Upper lobe of right lung (tissue), 1 donor: Measurements from ENCODE around the gene RFX7. TPM values are rescaled to one million over a fixed set of nuclear protein-coding genes. Genes with fewer than 3 reads are reported as not detected.
A peak's percentile ranks its signal among the peaks of the same experiment; 100 is the strongest.

Experiments
- ATAC-seq: fragments of 200-7000 bp; cut with Tn5 transposase; one replicate; pipeline ENCODE4 v1.9.1; 2020; ENCODE audit warnings: mild to moderate bottlenecking, moderate library complexity
- DNase-seq: peaks from one replicate; pipeline ENCODE4 v3.0.0-alpha.2; 2020
- H3K27ac ChIP-seq: fragments of 200-600 bp; one replicate; pipeline ENCODE4 v1.8.0; 2022
- H3K27me3 ChIP-seq: fragments of 200-600 bp; one replicate; pipeline ENCODE4 v1.8.0; 2022; ENCODE audit warnings: mild to moderate bottlenecking
- H3K36me3 ChIP-seq: fragments of 200-600 bp; one replicate; pipeline ENCODE4 v1.8.0; 2022
- H3K4me1 ChIP-seq: fragments of 200-600 bp; one replicate; pipeline ENCODE4 v1.8.0; 2022
- H3K4me3 ChIP-seq: fragments of 200-600 bp; one replicate; pipeline ENCODE4 v1.8.0; 2022; ENCODE audit warnings: mild to moderate bottlenecking
- H3K9me3 ChIP-seq: fragments of 200-600 bp; one replicate; pipeline ENCODE4 v1.8.0; 2022
- CTCF ChIP-seq: fragments of 200-600 bp; IDR thresholded peaks from one replicate; pipeline ENCODE4 v1.8.0; 2022; ENCODE audit warnings: antibody characterized with exemption
- intact Hi-C: fragments of 100-400 bp; cut with DNase I; formaldehyde crosslinking; loops from one replicate; pipeline ENCODE4 v1.11.0; 2022
- total RNA-seq: library from RNA; stranded (reverse); fragmentation: NEBNext Ultra II Directional; extraction: Animal tissue kit (Norgen Biotek cat#: 25700); gene quantifications from one replicate; pipeline ENCODE4 v1.2.1, GENCODE V29; 2021
- donor health status: DM: no; HTN: yes; CAD: no; lungs with severe emphysema.

Gene RFX7
- total RNA-seq, 1 donor from 2014 or later: 15.7 TPM

GRCh38 chr15:56245871-56246814 is 2.5 kb upstream of the RFX7 start:
- TF ChIP-seq CTCF: peak; percentile 100
- H3K27me3 ChIP-seq: no peaks in the 10 kb centered on the region
- ATAC-seq (peak; percentile 92), DNase-seq (peak; percentile 94)
- H3K27ac ChIP-seq: peak overlapping the region; percentile 51
- H3K36me3 ChIP-seq: no peaks in the 10 kb centered on the region
- intact Hi-C loops: no loop called here
- peak overlapping the region; percentile 32 for H3K4me3 ChIP-seq
- H3K9me3 ChIP-seq: no peaks in the 10 kb centered on the region
- H3K4me1 ChIP-seq: peaks cover 14% of the 10 kb centered on the region

- no peak for TF ChIP-seq CTCF
- Histone ChIP-seq H3K9me3 (no peaks in the 10 kb centered on the region), H3K36me3 (no peaks in the 10 kb centered on the region), H3K27me3 (no peaks in the 10 kb centered on the region), H3K4me3 (peak overlapping the region; percentile 58), H3K4me1 (peaks cover 24% of the 10 kb centered on the region), H3K27ac (peak overlapping the region; percentile 72)
- intact Hi-C loops: no loop called here
- ATAC-seq: no peak
- peak; percentile 66 for DNase-seq
These were observed 1.3 kb upstream of the RFX7 start for GRCh38 chr15:56244811-56245576.

DNA sequence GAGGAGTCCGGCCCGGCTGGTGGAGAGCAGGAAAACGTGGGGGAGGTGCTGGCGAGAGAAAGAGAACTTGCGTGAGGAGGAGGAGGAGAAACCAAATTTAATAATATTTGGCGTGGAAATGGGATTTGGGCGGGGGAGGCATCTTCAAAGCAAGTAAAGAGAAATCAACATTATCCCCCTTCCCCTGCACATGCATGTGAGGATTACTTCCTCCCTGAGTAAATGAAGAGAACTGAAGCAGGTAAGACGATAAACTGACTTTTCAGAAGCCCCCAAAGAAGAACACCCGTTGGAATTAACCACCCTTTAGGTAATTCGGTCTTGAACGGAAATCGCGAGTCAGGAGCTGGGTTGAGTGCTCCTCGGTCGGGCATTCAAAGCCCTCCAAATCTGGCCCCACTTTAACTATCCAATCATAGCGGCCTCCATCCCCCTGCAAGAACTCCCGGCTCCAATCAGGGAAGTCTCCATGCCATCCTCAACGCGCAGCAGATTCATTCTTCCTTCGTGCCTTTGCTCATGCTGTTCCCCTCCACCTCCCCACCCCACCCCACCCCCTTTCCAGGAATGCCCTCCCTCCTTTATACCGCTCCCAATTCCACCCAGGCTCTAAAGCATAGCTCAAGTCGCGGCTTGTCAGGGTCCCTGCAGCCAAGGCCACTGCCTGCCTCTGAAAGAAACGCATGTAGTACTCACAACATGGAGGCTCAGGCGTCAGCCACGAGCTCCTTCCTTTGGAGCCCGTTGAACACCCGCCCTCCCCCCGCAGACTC is 545 bp upstream of the RFX7 start:
- no peak for TF ChIP-seq CTCF
- Histone ChIP-seq H3K4me3 (peak overlapping the region; percentile 58), H3K27me3 (no peaks in the 10 kb centered on the region), H3K27ac (peak overlapping the region; percentile 72), H3K36me3 (no peaks in the 10 kb centered on the region), H3K4me1 (peaks cover 24% of the 10 kb centered on the region), H3K9me3 (no peaks in the 10 kb centered on the region)
- ATAC-seq (peak; percentile 66), DNase-seq (peak; percentile 68)
- intact Hi-C loops: no loop called here

DNA sequence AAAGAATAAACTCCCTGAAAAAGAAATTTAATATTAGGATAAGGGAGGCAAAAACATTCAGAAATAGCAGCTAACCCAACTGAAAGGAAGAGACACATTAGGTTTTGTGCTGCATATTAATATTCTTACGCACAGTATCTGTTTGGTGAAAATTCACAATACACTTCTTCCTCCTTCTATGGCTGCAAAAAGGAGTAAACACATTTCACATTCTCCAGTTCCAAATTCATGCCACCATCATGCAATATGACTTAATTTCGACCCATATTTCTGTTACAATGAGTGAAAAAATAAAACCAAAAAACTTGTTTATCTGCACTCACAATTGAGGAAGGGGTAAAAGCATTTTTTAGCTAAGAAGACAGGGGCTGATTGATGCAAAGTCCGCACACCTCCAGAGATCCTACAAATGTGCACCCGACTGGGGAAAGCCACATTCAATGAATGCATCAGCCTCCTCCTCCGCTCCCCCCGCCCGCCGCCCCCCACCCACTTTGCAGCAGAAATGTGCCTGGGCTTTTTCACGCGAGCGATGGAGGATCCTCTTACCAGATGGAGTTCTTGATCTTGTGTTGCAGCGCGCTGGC is 1.0 kb downstream of the RFX7 start:
- Histone ChIP-seq H3K36me3 (no peaks in the 10 kb centered on the region), H3K9me3 (no peaks in the 10 kb centered on the region), H3K27ac (peak overlapping the region; percentile 77), H3K4me3 (peak overlapping the region; percentile 70), H3K27me3 (no peaks in the 10 kb centered on the region), H3K4me1 (peaks cover 24% of the 10 kb centered on the region)
- intact Hi-C loops: no loop called here
- DNase-seq (no peak), ATAC-seq (no peak)
- no peak for TF ChIP-seq CTCF
